Dedifferentiated amniotic fluid mesenchymal stem cell (primary cell): ENCODE results near the gene CDNF.
A peak's percentile ranks its signal among the peaks of the same experiment; 100 is the strongest.
"Not testable (repeated sequence)": the region's sequence is repeated elsewhere in the genome, so short reads cannot be mapped to it uniquely, and the experiment has no call there.

ENCODE experiments used
- DNase-seq: peaks from one replicate; pipeline ENCODE4 v3.0.0-alpha.2; 2016; ENCODE audit errors: extremely low spot score

The CDNF gene

DNA sequence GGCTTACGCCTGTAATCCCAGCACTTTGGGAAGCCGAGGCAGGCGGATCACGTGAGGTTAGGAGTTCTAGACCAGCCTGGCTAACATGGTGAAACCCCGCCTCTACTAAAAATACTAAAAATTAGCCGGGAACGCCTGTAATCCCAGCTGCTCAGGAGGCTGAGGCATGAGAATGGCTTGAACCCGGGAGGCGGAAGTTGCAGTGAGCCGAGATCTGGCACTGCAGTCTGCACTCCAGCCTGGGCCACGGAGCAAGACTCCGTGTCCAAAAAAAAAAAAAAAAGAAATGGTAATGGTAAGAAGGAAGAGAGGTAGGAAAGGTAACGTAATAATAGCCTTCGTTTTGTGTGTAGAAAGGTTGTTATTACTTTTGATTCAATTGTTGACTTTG is 1.5 kb upstream of the CDNF start:
- no peak for DNase-seq

DNA sequence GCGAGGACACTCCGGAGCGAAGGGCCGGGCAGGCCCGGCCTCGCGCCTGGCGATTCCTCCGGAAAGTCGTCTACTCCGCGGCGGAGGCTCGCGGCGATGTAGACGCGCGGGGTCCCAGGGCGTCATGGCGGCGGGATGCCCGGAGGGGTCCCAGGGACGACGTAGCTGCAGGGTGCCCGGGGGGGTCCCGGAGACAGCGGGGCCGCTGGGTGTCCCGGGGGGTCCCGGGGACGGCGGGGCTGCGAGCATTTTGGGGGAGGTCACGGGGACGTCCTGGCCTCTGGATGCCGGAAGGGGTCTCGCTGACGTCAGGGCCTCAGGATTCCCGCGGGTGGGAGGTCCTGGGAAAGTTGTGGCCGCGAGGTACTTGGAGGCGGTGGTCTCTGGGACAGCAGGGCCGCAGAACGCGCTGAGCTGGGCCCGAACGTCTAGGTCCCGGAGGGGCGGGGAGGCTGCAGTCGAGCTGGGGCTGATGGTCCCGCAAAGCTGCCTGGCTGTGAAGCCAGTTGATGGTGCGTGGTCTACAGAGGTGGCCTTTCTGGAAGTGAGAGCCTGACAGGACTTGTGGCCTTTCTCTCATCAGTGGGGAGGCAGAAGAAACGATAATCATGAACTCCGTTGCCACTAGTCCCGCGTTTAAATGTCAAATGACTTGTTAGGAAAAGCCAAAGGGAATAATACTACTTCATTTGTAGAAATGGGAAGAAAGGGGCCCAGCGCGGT is 906 bp upstream of the CDNF start:
- DNase-seq: no peak

GRCh38 chr10:14837003-14837756 is 657 bp downstream of the CDNF start:
- no peak for DNase-seq

DNA sequence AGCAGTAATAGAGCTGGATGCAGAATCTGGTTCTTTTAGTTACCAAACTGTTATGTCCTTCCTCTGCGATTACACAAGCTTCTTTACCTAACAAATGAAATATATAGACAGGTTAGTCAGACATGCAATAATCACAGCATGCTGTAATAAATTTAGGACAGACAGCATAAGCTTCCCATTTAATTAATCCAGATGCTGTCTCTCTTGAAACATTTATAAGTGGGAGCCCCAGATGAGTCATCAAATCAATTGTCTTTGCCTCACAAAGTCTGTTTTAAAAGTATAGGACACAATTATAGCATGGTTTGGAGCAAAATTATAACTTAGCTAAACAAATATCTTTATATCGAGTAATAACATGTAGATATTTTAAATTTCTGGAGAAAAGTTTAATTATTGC is 1.6 kb downstream of the CDNF start:
- no peak for DNase-seq

GRCh38 chr10:14833106-14833505 is 4.7 kb downstream of the CDNF start:
- DNase-seq: no peak

DNA sequence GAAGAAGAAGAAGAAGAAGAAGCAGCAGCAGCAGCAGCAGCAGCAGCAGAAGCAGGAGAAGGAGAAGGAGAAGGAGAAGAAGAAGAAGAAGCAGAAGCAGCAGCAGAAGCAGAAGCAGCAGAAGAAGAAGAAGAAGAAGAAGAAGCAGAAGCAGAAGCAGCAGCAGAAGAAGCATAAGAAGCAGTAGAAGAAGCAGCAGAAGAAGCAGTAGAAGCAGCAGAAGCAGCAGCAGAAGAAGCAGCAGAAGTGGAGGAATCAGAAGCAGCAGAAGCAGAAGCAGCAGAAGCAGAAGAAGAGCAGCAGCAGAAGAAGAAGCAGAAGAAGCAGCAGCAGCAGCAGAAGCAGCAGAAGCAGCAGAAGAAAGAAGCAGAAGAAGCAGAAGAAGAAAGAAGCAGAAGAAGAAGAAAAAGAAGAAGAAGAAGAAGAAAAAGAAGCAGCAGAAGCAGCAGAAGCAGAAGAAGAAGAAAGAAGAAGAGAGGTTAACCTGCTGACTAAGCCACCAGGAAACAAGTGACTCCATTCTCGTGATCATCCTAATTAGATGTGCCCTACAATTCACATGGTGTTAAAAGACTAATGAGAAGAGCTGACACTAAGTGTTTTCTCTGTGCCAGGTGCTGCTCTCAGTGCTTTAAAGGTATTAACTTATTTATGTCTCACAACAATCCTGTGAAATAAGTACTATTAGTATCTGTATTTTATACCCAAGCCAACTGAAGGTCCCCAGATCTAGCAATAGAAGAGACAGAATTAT is 11.6 kb downstream of the CDNF start:
- DNase-seq: no peak

DNA sequence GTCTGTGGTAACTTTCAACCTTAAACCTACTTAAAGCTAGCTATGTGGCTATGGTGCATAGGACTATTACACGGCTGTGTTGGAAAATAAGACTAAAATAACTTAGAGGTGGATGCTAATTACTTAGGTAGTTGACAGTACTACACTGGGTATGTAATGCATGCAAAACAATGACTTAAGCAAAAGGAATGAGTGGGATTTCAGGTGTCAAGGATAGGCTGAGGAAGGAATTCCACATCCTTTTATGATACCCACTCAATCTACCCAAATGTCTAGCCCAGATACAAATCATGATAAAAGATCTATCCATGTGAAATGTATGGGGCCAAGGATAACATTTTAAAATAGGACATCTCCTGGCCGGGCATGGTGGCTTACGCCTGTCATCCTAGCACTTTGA is 13.9 kb downstream of the CDNF start:
- DNase-seq: no peak

DNA sequence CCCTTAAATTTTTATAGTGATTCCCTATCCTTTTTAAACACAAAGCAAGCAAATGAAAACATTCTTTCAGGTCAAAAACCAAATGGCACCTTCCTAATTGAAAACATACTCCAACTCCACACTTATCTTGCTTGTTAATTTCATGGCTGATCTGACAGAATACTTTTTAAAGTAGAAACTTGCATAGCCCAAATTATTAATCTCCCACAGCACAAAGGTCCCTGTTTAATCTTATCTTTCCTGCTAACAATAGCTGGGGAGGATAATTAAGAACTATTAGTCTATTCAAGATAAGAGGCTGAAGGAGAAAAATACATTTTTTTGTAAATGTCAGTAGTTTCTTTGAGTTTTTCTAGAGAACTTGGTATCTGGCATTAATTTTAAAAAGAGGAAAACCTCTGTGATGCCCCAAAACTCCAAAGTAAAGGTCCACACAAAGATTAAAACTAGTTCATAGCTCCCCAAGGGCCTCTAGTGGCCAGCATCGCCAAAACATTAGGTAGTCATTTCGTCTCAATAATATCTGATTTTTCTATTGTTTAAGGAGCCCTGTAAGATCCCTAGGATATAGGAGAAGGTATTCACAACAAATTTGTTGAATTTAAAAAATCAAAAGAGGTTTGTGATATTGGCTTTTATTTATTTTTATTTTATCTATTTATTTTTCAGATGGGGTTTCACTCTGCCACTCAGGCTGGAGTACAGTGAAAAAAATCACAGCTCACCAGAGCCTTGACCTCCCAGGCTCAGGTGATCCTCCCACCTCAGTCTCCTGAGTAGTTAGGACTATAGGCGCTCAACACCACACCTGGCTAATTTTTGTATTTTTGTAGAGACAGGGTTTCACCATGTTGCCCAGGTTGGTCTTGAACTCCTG is 14.7 kb downstream of the CDNF start:
- peak; percentile 59 for DNase-seq

DNA sequence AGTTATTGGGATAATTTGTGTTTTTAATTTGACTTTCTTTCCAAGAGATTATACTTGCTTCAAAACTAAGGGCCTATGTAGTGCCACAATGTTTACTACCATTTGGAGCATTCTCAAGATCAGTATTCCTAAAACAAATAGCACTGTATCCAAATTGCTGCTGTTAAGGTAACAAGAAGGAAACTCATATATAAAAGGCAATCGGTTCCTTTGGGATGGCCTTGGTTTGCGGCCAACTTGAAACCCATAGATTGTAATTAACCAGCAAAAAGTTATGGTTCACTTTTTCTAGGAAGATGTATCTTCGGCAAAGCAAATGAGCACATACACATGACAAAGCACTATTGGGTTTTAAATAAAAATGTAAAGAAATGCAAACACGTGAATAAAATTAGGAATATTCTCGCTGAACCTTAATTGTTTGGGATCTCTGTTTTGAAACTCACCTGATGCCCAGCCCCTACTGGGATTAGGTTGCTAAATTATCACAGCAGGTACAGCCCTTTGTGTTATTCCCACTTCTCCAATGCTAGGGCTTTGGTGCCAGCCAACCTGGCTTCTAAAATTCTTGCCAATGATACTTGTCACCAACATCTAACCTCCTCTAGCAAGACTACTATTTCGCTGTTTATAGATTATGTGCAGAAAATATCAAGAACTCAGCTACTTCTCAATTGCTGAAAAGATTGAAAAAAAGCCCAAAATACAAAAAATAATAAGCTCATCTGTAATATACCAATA is 16.0 kb downstream of the CDNF start:
- DNase-seq: no peak

GRCh38 chr10:14820775-14821154 is 17.1 kb downstream of the CDNF start:
- DNase-seq: no peak

DNA sequence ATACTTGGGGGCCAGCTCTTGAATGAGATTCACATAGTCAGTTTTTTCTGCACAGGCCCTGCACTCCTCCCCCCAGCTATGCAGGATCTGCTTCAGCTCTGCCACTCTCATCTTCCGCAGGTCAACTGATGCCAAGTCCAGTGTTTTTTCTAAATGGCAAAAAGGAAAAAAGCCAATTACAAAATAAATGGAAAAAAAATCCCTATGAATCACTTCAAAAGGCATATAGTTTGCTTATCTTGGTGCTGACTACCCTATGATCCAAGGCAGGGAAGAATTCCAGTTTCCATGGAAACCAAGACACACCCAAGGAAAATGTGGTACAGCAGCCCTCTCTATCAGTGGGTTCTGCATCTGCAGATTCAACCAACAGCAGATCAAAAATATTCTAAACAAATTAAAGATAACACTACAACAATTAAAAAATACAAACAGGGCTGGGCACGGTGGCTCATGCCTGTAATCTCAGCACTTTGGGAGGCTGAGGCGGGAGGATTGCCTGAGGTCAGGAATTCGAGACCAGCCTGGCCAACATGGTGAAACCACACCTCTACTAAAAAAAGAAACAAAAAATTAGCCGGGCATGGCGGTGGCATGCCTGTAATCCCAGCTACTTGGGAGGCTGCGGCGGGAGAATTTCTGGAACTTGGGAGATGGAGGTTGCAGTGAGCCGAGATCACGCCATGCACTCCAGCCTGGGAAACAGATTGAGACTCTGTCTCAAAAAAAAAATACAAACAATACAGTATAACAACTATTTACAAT is 17.6 kb downstream of the CDNF start:
- peak; percentile 82 for DNase-seq

DNA sequence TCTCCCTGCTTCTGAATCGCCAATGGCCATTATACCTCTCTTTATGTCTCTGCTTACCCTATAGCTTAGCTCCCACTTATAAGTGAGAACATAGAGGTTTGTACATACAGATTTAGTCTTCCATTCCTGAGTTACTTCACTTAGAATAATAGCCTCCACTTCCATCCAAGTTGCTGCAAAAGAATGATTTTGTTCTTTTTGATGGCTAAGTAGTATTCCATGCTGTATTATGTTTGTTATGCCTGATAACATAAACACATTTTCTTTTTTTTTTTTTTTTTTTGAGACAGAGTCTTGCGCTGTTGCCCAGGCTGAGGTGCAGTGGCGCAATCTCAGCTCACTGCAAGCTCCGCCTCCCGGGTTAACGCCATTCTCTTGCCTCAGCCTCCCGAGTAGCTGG is 21.1 kb downstream of the CDNF start:
- DNase-seq: not testable (repeated sequence)

DNA sequence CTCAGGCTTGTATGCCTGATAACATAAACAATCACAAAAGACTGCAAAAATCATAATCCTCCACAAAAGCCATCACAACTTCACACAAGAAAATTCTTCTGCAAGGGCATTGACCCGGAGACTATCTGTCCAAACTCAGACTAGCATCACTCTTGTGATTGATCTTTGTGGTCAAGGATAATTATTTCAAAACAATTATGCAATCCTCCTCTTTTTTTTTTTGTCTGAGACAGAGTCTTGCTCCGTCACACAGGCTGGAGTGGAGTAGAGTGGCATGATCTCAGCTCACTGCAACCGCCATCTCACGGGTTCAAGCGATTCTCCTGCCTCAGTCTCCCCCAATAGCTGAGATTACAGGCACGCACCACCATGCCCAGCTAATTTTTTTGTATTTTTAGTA is 22.2 kb downstream of the CDNF start:
- no peak for DNase-seq

GRCh38 chr10:14812271-14812670 is 25.6 kb downstream of the CDNF start:
- no peak for DNase-seq

DNA sequence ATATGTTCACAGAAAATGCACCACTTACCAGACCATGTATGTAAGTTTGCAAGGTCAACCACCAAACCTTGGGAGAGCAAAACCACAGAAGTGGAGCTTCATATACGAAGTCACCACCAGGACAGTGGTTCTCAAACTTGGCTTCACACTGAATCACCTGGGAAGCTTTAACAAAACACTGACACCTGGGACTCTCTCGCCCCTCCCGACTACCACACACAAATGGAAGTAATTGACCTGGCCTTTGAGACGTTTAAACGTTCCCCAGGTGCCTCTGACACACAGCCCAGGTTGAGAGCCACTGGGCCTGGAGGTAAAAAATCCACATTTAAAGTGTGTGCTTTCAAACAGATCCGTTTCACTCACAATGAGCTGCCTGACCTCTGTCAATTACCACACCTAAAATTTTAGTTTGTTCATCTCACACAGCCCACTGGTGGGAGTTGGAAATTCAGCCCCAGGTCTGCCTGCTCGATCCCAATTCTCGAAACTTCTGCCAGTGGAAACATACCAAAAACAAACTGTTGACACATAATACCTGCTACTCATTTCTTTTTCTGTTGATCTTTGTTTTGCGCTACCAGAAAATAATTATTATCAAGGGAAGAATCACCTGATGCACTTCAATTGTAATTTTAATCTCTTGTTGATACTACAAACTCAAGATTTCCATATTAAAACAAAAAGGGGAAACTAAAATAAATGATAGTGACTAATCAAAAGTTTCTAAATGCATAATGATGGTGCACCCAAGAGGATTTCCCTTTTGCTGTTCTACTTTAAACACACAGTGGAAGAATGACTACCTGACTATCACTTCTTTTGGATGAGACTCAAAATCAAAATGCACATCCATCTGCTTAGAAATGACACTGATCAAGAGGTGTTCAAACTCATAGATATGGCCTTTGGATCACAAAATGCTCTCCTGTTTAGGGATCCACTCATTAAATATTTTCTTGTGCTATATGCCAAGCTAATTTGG is 26.6 kb downstream of the CDNF start:
- no peak for DNase-seq

DNA sequence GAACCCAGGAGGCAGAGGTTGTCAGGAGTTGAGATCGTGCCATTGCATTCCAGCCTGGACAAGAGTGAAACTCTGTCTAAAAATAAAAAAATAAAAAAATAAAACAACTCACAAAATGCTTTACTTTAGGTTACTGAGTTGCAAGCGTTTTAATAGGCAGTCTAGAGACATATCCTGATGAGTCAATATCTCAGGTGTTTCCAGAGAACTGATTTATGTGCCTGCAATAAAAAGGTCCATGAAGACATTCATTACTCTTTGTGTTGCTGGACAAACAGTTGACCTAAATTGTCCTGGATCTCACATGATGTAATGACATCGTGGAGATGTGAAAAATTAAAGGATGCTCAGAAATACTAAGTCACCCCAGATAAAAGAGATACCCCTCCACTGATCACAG is 31.5 kb downstream of the CDNF start:
- DNase-seq: no peak

DNA sequence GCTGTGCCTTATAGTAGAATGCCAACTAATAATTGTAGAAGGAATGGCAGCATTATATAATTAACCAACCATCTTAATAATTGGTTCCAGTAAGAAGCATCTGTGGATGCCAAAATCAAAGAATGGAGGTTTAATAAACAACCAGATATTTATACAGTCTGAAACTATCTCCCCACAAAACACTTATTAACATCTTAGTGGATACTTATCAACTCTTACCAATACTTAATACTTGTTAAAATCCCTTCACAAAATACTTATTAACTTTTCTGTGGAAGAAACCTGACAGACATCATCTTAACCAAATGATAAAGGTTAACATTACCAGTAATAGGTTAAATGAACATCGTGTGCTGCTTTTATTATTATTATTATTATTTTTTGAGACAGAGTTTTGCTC is 34.0 kb downstream of the CDNF start:
- DNase-seq: no peak

GRCh38 chr10:14801723-14802122 is 36.1 kb downstream of the CDNF start:
- DNase-seq: no peak

DNA sequence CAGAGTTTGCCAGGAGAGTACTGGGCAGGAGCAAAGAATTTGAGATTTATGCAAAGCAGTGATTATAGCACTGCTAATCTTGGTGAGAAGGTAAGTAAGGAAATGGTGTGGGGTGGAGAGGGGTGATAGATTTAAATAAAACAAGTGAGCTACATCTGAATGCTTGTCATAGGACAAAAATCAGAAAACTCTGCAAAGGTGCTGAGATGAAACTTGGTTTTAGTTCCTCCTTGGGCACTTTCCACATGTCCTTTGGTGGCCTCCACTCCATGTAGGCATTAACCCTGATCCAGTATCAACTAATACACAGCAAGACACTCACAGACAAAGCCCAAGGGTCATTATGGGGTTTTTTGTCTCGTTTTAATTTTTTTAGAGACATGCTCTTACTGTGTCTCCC is 37.4 kb downstream of the CDNF start:
- no peak for DNase-seq
